Effector memory CD4-positive, alpha-beta T cell (primary cell): ENCODE results near the gene PCDH15.

Experiments used
- DNase-seq, 3 donors: peaks; one replicate each; pipeline ENCODE4 v3.0.0-alpha.2; 2020
- H3K27ac ChIP-seq: 2 replicates; pipeline ENCODE4 v1.7.0; 2013; ENCODE audit warnings: mild to moderate bottlenecking, low read length, moderate library complexity; ENCODE audit not compliant: insufficient read depth, poor library complexity, severe bottlenecking
- H3K27me3 ChIP-seq: replicated peaks from 2 replicates; pipeline ENCODE4 v1.7.0; 2013; ENCODE audit warnings: mild to moderate bottlenecking, low read length; ENCODE audit not compliant: insufficient read depth, control insufficient read depth, poor library complexity, severe bottlenecking
- H3K36me3 ChIP-seq: 2 replicates; pipeline ENCODE4 v1.7.0; 2013; ENCODE audit warnings: mild to moderate bottlenecking, low read length, moderate library complexity; ENCODE audit not compliant: control insufficient read depth, insufficient read depth
- H3K4me1 ChIP-seq: 2 replicates; pipeline ENCODE4 v1.7.0; 2013; ENCODE audit warnings: low read length, mild to moderate bottlenecking; ENCODE audit not compliant: control insufficient read depth, insufficient read depth, poor library complexity, severe bottlenecking
- H3K4me3 ChIP-seq: 2 replicates; pipeline ENCODE4 v1.7.0; 2013; ENCODE audit warnings: low read length, low read depth, mild to moderate bottlenecking; ENCODE audit not compliant: insufficient read depth, poor library complexity, severe bottlenecking
- H3K9me3 ChIP-seq: 2 replicates; pipeline ENCODE4 v1.7.0; 2013; ENCODE audit warnings: mild to moderate bottlenecking, low read length, moderate library complexity; ENCODE audit not compliant: control insufficient read depth

The PCDH15 gene

GRCh38 chr10:53899463-53900160, 901.4 kb downstream of the PCDH15 start:
- Histone ChIP-seq H3K9me3 (peaks cover 4% of the 10 kb centered on the region), H3K27me3 (no peaks in the 10 kb centered on the region), H3K4me3 (no peak overlapping the region), H3K27ac (no peak overlapping the region), H3K36me3 (no peaks in the 10 kb centered on the region), H3K4me1 (no peaks in the 10 kb centered on the region)
- no peak for DNase-seq

GRCh38 chr10:53898532-53898931, 902.5 kb downstream of the PCDH15 start:
- no peaks in the 10 kb centered on the region for H3K4me1 ChIP-seq
- no peak overlapping the region for H3K27ac ChIP-seq
- H3K9me3 ChIP-seq, result peaks cover 4% of the 10 kb centered on the region
- H3K27me3 ChIP-seq, result no peaks in the 10 kb centered on the region
- H3K4me3 ChIP-seq, result no peak overlapping the region
- no peak for DNase-seq
- H3K36me3 ChIP-seq, result no peaks in the 10 kb centered on the region

- H3K4me1 ChIP-seq, result no peaks in the 10 kb centered on the region
- H3K27ac ChIP-seq, result no peak overlapping the region
- H3K4me3 ChIP-seq, result no peak overlapping the region
- no peaks in the 10 kb centered on the region for H3K36me3 ChIP-seq
- H3K27me3 ChIP-seq, result no peaks in the 10 kb centered on the region
- no peak for DNase-seq
- H3K9me3 ChIP-seq, result peaks cover 4% of the 10 kb centered on the region
These were observed 906.9 kb downstream of the PCDH15 start for GRCh38 chr10:53894145-53894544.

- DNase-seq, result no peak
- Histone ChIP-seq H3K4me1 (no peaks in the 10 kb centered on the region), H3K36me3 (no peaks in the 10 kb centered on the region), H3K27me3 (no peaks in the 10 kb centered on the region), H3K27ac (no peak overlapping the region), H3K9me3 (peaks cover 4% of the 10 kb centered on the region), H3K4me3 (no peak overlapping the region)
These were observed 908.0 kb downstream of the PCDH15 start for GRCh38 chr10:53893061-53893460.

- no peak for DNase-seq
These were observed 914.4 kb downstream of the PCDH15 start for GRCh38 chr10:53886325-53887300.

GRCh38 chr10:53864846-53865245, 936.2 kb downstream of the PCDH15 start:
- Histone ChIP-seq H3K27me3 (no peaks in the 10 kb centered on the region), H3K4me1 (no peaks in the 10 kb centered on the region), H3K36me3 (no peaks in the 10 kb centered on the region), H3K9me3 (no peaks in the 10 kb centered on the region), H3K27ac (no peak overlapping the region), H3K4me3 (no peak overlapping the region)
- no peak for DNase-seq

More at GRCh38 chr10:53886325-53887300, 914.4 kb downstream of the PCDH15 start:
- Histone ChIP-seq H3K4me1 (no peaks in the 10 kb centered on the region), H3K27me3 (no peaks in the 10 kb centered on the region), H3K36me3 (no peaks in the 10 kb centered on the region), H3K27ac (no peak overlapping the region), H3K4me3 (no peak overlapping the region), H3K9me3 (no peaks in the 10 kb centered on the region)

GRCh38 chr10:53852450-53853175, 948.4 kb downstream of the PCDH15 start:
- Histone ChIP-seq H3K9me3 (no peaks in the 10 kb centered on the region), H3K27ac (no peak overlapping the region), H3K4me3 (no peak overlapping the region), H3K4me1 (no peaks in the 10 kb centered on the region), H3K36me3 (no peaks in the 10 kb centered on the region), H3K27me3 (no peaks in the 10 kb centered on the region)
- DNase-seq, result no peak

- Histone ChIP-seq H3K27ac (no peak overlapping the region), H3K4me1 (no peaks in the 10 kb centered on the region), H3K27me3 (no peaks in the 10 kb centered on the region), H3K9me3 (no peaks in the 10 kb centered on the region), H3K4me3 (no peak overlapping the region), H3K36me3 (no peaks in the 10 kb centered on the region)
- no peak for DNase-seq
These were observed 954.2 kb downstream of the PCDH15 start for GRCh38 chr10:53846809-53847208.

- Histone ChIP-seq H3K36me3 (no peaks in the 10 kb centered on the region), H3K4me1 (no peaks in the 10 kb centered on the region), H3K27ac (no peak overlapping the region), H3K4me3 (no peak overlapping the region), H3K27me3 (no peaks in the 10 kb centered on the region), H3K9me3 (no peaks in the 10 kb centered on the region)
- DNase-seq, result no peak
These were observed 957.2 kb downstream of the PCDH15 start for GRCh38 chr10:53843736-53844362.
